ENCODE data around the gene CHST8. TPM values are rescaled to one million over a fixed set of nuclear protein-coding genes. Genes with fewer than 3 reads are reported as not detected.

The CHST8 gene
- total and polyA plus RNA-seq, 2 of the 13 experiments (the other 11 are each of a cell fraction or from before 2014, with no cell fraction given): not detected

DNA sequence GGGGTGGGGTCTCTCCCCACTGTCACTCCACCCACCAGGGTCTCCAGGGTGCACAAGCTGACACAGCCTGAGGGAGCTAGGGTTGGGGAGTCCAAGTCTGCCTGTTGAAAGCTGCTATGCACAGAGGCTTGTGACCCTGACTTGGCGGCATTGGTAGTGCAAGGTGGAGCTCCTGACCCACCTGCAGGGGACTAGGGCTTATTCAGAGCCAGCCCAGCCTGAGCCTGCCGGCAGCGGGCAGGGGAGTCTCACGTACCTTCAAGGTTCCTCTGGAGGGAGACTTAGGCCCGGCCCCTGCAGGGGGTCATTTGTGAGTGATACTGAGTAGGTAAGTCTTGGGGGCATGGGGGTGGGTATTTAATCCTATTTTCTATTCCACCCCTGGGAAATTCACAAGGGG lies 179.7 kb downstream of the CHST8 start (continued):
- TF ChIP-seq, protein P1, sequence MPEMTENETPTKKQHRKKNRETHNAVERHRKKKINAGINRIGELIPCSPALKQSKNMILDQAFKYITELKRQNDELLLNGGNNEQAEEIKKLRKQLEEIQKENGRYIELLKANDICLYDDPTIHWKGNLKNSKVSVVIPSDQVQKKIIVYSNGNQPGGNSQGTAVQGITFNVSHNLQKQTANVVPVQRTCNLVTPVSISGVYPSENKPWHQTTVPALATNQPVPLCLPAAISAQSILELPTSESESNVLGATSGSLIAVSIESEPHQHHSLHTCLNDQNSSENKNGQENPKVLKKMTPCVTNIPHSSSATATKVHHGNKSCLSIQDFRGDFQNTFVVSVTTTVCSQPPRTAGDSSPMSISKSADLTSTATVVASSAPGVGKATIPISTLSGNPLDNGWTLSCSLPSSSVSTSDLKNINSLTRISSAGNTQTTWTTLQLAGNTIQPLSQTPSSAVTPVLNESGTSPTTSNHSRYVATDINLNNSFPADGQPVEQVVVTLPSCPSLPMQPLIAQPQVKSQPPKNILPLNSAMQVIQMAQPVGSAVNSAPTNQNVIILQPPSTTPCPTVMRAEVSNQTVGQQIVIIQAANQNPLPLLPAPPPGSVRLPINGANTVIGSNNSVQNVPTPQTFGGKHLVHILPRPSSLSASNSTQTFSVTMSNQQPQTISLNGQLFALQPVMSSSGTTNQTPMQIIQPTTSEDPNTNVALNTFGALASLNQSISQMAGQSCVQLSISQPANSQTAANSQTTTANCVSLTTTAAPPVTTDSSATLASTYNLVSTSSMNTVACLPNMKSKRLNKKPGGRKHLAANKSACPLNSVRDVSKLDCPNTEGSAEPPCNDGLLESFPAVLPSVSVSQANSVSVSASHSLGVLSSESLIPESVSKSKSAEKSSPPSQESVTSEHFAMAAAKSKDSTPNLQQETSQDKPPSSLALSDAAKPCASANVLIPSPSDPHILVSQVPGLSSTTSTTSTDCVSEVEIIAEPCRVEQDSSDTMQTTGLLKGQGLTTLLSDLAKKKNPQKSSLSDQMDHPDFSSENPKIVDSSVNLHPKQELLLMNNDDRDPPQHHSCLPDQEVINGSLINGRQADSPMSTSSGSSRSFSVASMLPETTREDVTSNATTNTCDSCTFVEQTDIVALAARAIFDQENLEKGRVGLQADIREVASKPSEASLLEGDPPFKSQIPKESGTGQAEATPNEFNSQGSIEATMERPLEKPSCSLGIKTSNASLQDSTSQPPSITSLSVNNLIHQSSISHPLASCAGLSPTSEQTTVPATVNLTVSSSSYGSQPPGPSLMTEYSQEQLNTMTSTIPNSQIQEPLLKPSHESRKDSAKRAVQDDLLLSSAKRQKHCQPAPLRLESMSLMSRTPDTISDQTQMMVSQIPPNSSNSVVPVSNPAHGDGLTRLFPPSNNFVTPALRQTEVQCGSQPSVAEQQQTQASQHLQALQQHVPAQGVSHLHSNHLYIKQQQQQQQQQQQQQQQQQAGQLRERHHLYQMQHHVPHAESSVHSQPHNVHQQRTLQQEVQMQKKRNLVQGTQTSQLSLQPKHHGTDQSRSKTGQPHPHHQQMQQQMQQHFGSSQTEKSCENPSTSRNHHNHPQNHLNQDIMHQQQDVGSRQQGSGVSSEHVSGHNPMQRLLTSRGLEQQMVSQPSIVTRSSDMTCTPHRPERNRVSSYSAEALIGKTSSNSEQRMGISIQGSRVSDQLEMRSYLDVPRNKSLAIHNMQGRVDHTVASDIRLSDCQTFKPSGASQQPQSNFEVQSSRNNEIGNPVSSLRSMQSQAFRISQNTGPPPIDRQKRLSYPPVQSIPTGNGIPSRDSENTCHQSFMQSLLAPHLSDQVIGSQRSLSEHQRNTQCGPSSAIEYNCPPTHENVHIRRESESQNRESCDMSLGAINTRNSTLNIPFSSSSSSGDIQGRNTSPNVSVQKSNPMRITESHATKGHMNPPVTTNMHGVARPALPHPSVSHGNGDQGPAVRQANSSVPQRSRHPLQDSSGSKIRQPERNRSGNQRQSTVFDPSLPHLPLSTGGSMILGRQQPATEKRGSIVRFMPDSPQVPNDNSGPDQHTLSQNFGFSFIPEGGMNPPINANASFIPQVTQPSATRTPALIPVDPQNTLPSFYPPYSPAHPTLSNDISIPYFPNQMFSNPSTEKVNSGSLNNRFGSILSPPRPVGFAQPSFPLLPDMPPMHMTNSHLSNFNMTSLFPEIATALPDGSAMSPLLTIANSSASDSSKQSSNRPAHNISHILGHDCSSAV (CRISPR knock-in tag; IDR thresholded peaks at IDR 0.05; ENCODE audit: borderline replicate concordance): no peak
- TF ChIP-seq, protein P2, sequence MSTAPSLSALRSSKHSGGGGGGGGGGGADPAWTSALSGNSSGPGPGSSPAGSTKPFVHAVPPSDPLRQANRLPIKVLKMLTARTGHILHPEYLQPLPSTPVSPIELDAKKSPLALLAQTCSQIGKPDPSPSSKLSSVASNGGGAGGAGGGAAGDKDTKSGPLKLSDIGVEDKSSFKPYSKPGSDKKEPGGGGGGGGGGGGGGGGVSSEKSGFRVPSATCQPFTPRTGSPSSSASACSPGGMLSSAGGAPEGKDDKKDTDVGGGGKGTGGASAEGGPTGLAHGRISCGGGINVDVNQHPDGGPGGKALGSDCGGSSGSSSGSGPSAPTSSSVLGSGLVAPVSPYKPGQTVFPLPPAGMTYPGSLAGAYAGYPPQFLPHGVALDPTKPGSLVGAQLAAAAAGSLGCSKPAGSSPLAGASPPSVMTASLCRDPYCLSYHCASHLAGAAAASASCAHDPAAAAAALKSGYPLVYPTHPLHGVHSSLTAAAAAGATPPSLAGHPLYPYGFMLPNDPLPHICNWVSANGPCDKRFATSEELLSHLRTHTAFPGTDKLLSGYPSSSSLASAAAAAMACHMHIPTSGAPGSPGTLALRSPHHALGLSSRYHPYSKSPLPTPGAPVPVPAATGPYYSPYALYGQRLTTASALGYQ (CRISPR knock-in tag; IDR thresholded peaks at IDR 0.05): no peak
- TF ChIP-seq SRY (CRISPR knock-in tag; IDR thresholded peaks at IDR 0.05): no peak
- no peak for TF ChIP-seq RFX3 (CRISPR knock-in tag; IDR thresholded peaks at IDR 0.05)

All from HepG2 (cell line).